ENCODE results near the gene CMYA5. TPM values are rescaled to one million over a fixed set of nuclear protein-coding genes. Genes with fewer than 3 reads are reported as not detected.
A peak's percentile ranks its signal among the peaks of the same experiment; 100 is the strongest.

CMYA5 gene
- total RNA-seq, 1 donor from 2014 or later: 0.44 TPM

DNA sequence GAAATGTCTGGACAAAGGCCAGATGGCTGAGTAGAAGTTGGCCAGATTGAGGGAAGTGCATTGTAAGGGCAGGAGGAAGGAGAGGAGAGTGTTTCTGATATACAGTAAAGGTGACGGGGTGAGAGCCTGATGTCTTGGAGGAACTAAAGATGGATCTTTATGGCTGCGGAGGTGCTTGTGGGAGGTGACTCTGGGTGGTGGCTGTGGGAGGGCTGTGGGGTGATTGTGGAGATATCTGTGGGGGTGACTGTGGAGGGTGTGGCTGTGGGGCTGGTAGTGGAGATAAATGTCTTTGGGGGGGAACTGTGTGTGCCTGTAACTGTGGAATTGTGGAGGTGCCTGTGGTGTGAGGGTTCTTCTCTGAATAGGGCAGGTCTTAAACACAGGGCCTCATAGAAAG lies 121.4 kb downstream of the CMYA5 start:
- H3K27ac Mint-ChIP-seq (ENCODE audit: unreplicated experiment): no peak overlapping the region
- H3K9me3 Mint-ChIP-seq: peaks cover 2% of the 10 kb centered on the region
- TF ChIP-seq, protein P1, sequence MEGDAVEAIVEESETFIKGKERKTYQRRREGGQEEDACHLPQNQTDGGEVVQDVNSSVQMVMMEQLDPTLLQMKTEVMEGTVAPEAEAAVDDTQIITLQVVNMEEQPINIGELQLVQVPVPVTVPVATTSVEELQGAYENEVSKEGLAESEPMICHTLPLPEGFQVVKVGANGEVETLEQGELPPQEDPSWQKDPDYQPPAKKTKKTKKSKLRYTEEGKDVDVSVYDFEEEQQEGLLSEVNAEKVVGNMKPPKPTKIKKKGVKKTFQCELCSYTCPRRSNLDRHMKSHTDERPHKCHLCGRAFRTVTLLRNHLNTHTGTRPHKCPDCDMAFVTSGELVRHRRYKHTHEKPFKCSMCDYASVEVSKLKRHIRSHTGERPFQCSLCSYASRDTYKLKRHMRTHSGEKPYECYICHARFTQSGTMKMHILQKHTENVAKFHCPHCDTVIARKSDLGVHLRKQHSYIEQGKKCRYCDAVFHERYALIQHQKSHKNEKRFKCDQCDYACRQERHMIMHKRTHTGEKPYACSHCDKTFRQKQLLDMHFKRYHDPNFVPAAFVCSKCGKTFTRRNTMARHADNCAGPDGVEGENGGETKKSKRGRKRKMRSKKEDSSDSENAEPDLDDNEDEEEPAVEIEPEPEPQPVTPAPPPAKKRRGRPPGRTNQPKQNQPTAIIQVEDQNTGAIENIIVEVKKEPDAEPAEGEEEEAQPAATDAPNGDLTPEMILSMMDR (conservative IDR thresholded peaks at IDR 0.05): no peak
- peaks cover 2% of the 10 kb centered on the region for H3K27me3 Mint-ChIP-seq (ENCODE audit: low read depth)
- DNase-seq (ENCODE audit: low read depth, low spot score): no peak
- peaks cover 21% of the 10 kb centered on the region for H3K4me1 Mint-ChIP-seq
- no peaks in the 10 kb centered on the region for H3K36me3 Mint-ChIP-seq (ENCODE audit: low read depth)
- H3K4me3 Mint-ChIP-seq: no peak overlapping the region

DNA sequence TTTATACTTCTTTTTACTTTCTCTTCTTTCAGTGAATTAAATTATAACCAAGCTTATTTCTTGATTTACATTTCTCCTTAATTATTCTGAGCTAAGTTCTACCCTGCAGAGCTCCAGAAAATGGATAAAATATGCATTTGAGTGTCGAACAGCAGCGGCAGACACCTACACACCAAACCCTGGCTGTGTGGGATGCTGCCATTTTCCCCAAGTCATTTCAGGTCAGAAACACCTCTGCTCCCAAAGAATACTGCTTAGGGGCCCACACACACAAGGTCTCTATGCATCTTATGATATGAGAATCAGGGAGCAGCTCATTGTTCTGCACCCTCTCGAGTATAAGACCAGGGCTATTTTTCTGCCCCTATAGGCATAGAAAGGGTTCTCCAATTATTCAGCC lies 122.3 kb downstream of the CMYA5 start:
- H3K4me3 Mint-ChIP-seq: no peak overlapping the region

GRCh38 chr5:79814699-79815098 lies 125.1 kb downstream of the CMYA5 start:
- Mint-ChIP-seq H3K27ac (ENCODE audit: unreplicated experiment) (peak overlapping the region; percentile 30), H3K4me1 (peaks cover 9% of the 10 kb centered on the region), H3K9me3 (peaks cover 11% of the 10 kb centered on the region), H3K4me3 (no peak overlapping the region), H3K27me3 (ENCODE audit: low read depth) (peaks cover 2% of the 10 kb centered on the region), H3K36me3 (ENCODE audit: low read depth) (peaks cover 8% of the 10 kb centered on the region)
- no peak for DNase-seq (ENCODE audit: low read depth, low spot score)
- TF ChIP-seq, protein P1 (conservative IDR thresholded peaks at IDR 0.05): no peak

More for the DNA sequence above, 122.3 kb downstream of the CMYA5 start:
- peaks cover 2% of the 10 kb centered on the region for H3K27me3 Mint-ChIP-seq (ENCODE audit: low read depth)
- H3K36me3 Mint-ChIP-seq (ENCODE audit: low read depth): peaks cover 2% of the 10 kb centered on the region
- peaks cover 3% of the 10 kb centered on the region for H3K9me3 Mint-ChIP-seq
- peaks cover 13% of the 10 kb centered on the region for H3K4me1 Mint-ChIP-seq
- TF ChIP-seq, protein P1 (conservative IDR thresholded peaks at IDR 0.05): no peak
- no peak for DNase-seq (ENCODE audit: low read depth, low spot score)
- H3K27ac Mint-ChIP-seq (ENCODE audit: unreplicated experiment): no peak overlapping the region

- peaks cover 2% of the 10 kb centered on the region for H3K27me3 Mint-ChIP-seq (ENCODE audit: low read depth)
- peaks cover 15% of the 10 kb centered on the region for H3K36me3 Mint-ChIP-seq (ENCODE audit: low read depth)
- peaks cover 9% of the 10 kb centered on the region for H3K4me1 Mint-ChIP-seq
- peaks cover 19% of the 10 kb centered on the region for H3K9me3 Mint-ChIP-seq
- TF ChIP-seq, protein P1 (conservative IDR thresholded peaks at IDR 0.05): no peak
- H3K27ac Mint-ChIP-seq (ENCODE audit: unreplicated experiment): no peak overlapping the region
- no peak overlapping the region for H3K4me3 Mint-ChIP-seq
- no peak for DNase-seq (ENCODE audit: low read depth, low spot score)
Measured at GRCh38 chr5:79816014-79816413, 126.4 kb downstream of the CMYA5 start.

- TF ChIP-seq, protein P1 (conservative IDR thresholded peaks at IDR 0.05): no peak
- Mint-ChIP-seq H3K9me3 (peaks cover 19% of the 10 kb centered on the region), H3K27ac (ENCODE audit: unreplicated experiment) (no peak overlapping the region), H3K36me3 (ENCODE audit: low read depth) (peaks cover 16% of the 10 kb centered on the region), H3K4me1 (no peaks in the 10 kb centered on the region), H3K4me3 (no peak overlapping the region), H3K27me3 (ENCODE audit: low read depth) (no peaks in the 10 kb centered on the region)
- no peak for DNase-seq (ENCODE audit: low read depth, low spot score)
Measured at GRCh38 chr5:79820648-79821047, 131.0 kb downstream of the CMYA5 start.

- H3K27ac Mint-ChIP-seq (ENCODE audit: unreplicated experiment): no peak overlapping the region
- no peaks in the 10 kb centered on the region for H3K27me3 Mint-ChIP-seq (ENCODE audit: low read depth)
- peaks cover 8% of the 10 kb centered on the region for H3K36me3 Mint-ChIP-seq (ENCODE audit: low read depth)
- H3K4me3 Mint-ChIP-seq: no peak overlapping the region
- no peaks in the 10 kb centered on the region for H3K4me1 Mint-ChIP-seq
- no peak for DNase-seq (ENCODE audit: low read depth, low spot score)
- TF ChIP-seq, protein P1 (conservative IDR thresholded peaks at IDR 0.05): no peak
- peaks cover 12% of the 10 kb centered on the region for H3K9me3 Mint-ChIP-seq
Measured at GRCh38 chr5:79824444-79824843, 134.8 kb downstream of the CMYA5 start.

All from neural crest cell (in vitro differentiated cells).